Erythroblast (primary cell): ENCODE results near the gene FSIP1.

ENCODE experiments used
- GATA1 ChIP-seq: IDR thresholded peaks from 2 replicates; pipeline ENCODE4 v1.6.1; 2011; ENCODE audit warnings: low read depth, mild to moderate bottlenecking, control low read depth, low read length, moderate library complexity
- POLR2A ChIP-seq: IDR thresholded peaks from 2 replicates; pipeline ENCODE4 v1.6.1; 2011; ENCODE audit warnings: mild to moderate bottlenecking, low read length

- TF ChIP-seq POLR2A: no peak
- no peak for TF ChIP-seq GATA1
These were observed 26.3 kb upstream of the FSIP1 start for GRCh38 chr15:39808909-39809308.
